NCI-H460 (cell line): Measurements from ENCODE around the gene ABTB2. TPM values are rescaled to one million over a fixed set of nuclear protein-coding genes. Genes with fewer than 3 reads are reported as not detected.

Experiments
- DNase-seq: peaks from one replicate; pipeline ENCODE4 v3.0.0-alpha.2; 2016; ENCODE audit warnings: low read depth; ENCODE audit errors: extremely low read depth
- small RNA-seq, 2 experiments: library from RNA; depleted of rRNA; stranded (forward); fragments of <200 nt; gene quantifications; one replicate each; pipeline ENCODE3, GENCODE V24; 2014
- total RNA-seq: library from RNA; depleted of rRNA; stranded (reverse); fragments of >200 nt; shearing (Covaris generic); gene quantifications from 2 replicates; pipeline ENCODE4 v1.2.3, GENCODE V29; 2014; rRNA removed

The ABTB2 gene
- total RNA-seq, 1 experiment from 2014 or later: 1.3 TPM

GRCh38 chr11:34134765-34135164 is 223.0 kb downstream of the ABTB2 start:
- DNase-seq: no peak

GRCh38 chr11:34132261-34132965 is 225.4 kb downstream of the ABTB2 start:
- no peak for DNase-seq

- no peak for DNase-seq
These were observed 229.0 kb downstream of the ABTB2 start for GRCh38 chr11:34128824-34129223.

- no peak for DNase-seq
These were observed 230.6 kb downstream of the ABTB2 start for GRCh38 chr11:34126959-34127848.

GRCh38 chr11:34124885-34125668 is 232.7 kb downstream of the ABTB2 start:
- DNase-seq: no peak

GRCh38 chr11:34120651-34121050 is 237.2 kb downstream of the ABTB2 start:
- no peak for DNase-seq

GRCh38 chr11:34114471-34114870 is 243.3 kb downstream of the ABTB2 start:
- no peak for DNase-seq

- DNase-seq: no peak
These were observed 243.8 kb downstream of the ABTB2 start for GRCh38 chr11:34114014-34114413.

- no peak for DNase-seq
These were observed 246.0 kb downstream of the ABTB2 start for GRCh38 chr11:34111722-34112270.

GRCh38 chr11:34105957-34106504 is 251.8 kb downstream of the ABTB2 start:
- no peak for DNase-seq

GRCh38 chr11:34105079-34105956 is 252.5 kb downstream of the ABTB2 start, which contains the start of gene NAT10:
Gene NAT10 (plus strand): TSS chr11:34105629. CDS start chr11:34108226, 2,597 bp downstream.
- DNase-seq: peak; percentile 95

GRCh38 chr11:34104680-34105078 is 253.1 kb downstream of the ABTB2 start:
- DNase-seq: no peak

Small RNA genes lying within 50 kb of the gene (small RNA-seq; reads per million reads assigned to genes)
- gene AL035079.1 (0 reads per million in 2 experiments), gene RF00019 (0 reads per million in 2 experiments)

Other genes starting within 250 kb of the ABTB2 start
- gene CAT, start 80.9 kb upstream of the ABTB2 start, total RNA-seq: not detected in 2 replicates
- gene ELF5, start 155.8 kb upstream of the ABTB2 start, total RNA-seq: not detected in 2 replicates